Natural killer cell (primary cell): ENCODE measurements around the gene CMTM6. TPM values are rescaled to one million over a fixed set of nuclear protein-coding genes. Genes with fewer than 3 reads are reported as not detected.

Experiments used
- ATAC-seq, 3 donors: fragments of 150-1000 bp in 2 of 3; fragments of 200-7000 bp in 1 of 3; cut with Tn5 transposase; 1 replicate in 1 of 3; 2 replicates in 2 of 3; pipeline ENCODE4 v1.10.0; 2021; ENCODE audit warnings: mild to moderate bottlenecking in 2 of 3, moderate library complexity in 2 of 3
- DNase-seq, 2 donors: peaks; one replicate each; pipeline versions ENCODE4 v3.0.0 to v3.0.0-alpha.2; 2013 to 2021; ENCODE audit warnings: mixed read lengths in 1 of 2
- H3K27ac ChIP-seq: one replicate; pipeline ENCODE4 v1.5.1; 2013; ENCODE audit warnings: mild to moderate bottlenecking, low read length
- H3K27me3 ChIP-seq: one replicate; pipeline ENCODE4 v1.6.1; 2013; ENCODE audit warnings: low read length; ENCODE audit not compliant: control insufficient read depth, insufficient read depth
- H3K36me3 ChIP-seq: one replicate; pipeline ENCODE4 v1.6.1; 2013; ENCODE audit warnings: low read length; ENCODE audit not compliant: control insufficient read depth, insufficient read depth
- H3K4me1 ChIP-seq: one replicate; pipeline ENCODE4 v1.6.1; 2013; ENCODE audit warnings: low read length; ENCODE audit not compliant: control insufficient read depth, insufficient read depth
- H3K4me3 ChIP-seq: one replicate; pipeline ENCODE4 v1.5.1; 2013; ENCODE audit warnings: low read length
- H3K9me3 ChIP-seq: one replicate; pipeline ENCODE4 v1.6.1; 2013; ENCODE audit warnings: low read length; ENCODE audit not compliant: control insufficient read depth, insufficient read depth
- H3K27ac Mint-ChIP-seq, 2 donors: one replicate each; pipeline ENCODE4 v1.8.0; 2022; ENCODE audit warnings: mild to moderate bottlenecking in 2 of 2, mixed read lengths in 2 of 2, moderate library complexity in 1 of 2
- H3K27me3 Mint-ChIP-seq, 2 donors: one replicate each; pipeline ENCODE4 v1.8.0; 2022; ENCODE audit warnings: low read depth in 2 of 2, mixed read lengths in 2 of 2
- H3K36me3 Mint-ChIP-seq: one replicate; pipeline ENCODE4 v1.8.0; 2022; ENCODE audit warnings: mixed read lengths
- H3K4me1 Mint-ChIP-seq, 2 donors: one replicate each; pipeline ENCODE4 v1.8.0; 2022; ENCODE audit warnings: mixed read lengths in 2 of 2
- H3K4me3 Mint-ChIP-seq: one replicate; pipeline ENCODE4 v1.8.0; 2022; ENCODE audit warnings: mild to moderate bottlenecking, moderate library complexity, mixed read lengths
- H3K9me3 Mint-ChIP-seq, 2 donors: one replicate each; pipeline ENCODE4 v1.8.0; 2022; ENCODE audit warnings: mixed read lengths in 2 of 2
- WGBS: methylation state at CpG from one replicate; pipeline ENCODE4 v1.1.7; 2013; ENCODE audit warnings: missing lambda C conversion rate; ENCODE audit not compliant: insufficient coverage; 5-methylcytosine and 5-hydroxymethylcytosine counted together
- intact Hi-C: fragments of 100-400 bp; cut with micrococcal nuclease; formaldehyde crosslinking; loops from one replicate; pipeline ENCODE4 v1.14.2; 2022
- total RNA-seq, 4 donors: library from RNA; stranded (reverse); fragments of 120-200 nt in 1 of 4; gene quantifications; one replicate each; pipeline versions ENCODE4 v1.2.3 to v1.2.4, GENCODE V29; 2013 to 2022
- TF ChIP-seq, protein P1 (sequence below): fragments of 200-600 bp; IDR thresholded peaks from one replicate; pipeline ENCODE4 v1.8.0; 2022; ENCODE audit warnings: antibody characterized with exemption

CMTM6 gene
- total RNA-seq, 3 donors from 2014 or later (not counting 1 experiment from before 2014, with no cell fraction given), result 57.4 to 63.6 (median 59.5) TPM

DNA sequence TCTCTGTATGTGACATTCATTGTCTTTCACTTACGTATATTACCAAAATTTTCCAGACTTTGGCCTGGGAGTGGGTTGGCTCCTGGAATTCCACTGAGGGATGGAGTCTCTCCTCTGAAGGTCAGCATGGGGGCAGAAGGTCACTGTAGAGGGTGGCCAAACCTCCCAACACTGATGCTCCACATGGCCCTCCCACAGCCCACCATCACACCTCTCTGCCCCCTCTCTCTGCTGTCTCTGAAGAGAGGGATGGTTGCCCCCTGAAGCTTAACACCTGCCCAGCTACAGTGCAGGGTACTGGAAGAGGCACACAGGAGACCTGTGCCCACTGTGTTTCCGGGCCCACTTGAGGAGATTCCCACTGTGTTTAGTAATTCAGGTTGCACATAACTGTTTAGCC is 52.2 kb downstream of the CMTM6 start:
- Histone ChIP-seq H3K9me3 (no peaks in the 10 kb centered on the region), H3K4me3 (no peak overlapping the region), H3K36me3 (peaks cover 10% of the 10 kb centered on the region), H3K27me3 (no peaks in the 10 kb centered on the region), H3K27ac (no peak overlapping the region), H3K4me1 (peaks cover under 1% of the 10 kb centered on the region)
- TF ChIP-seq, protein P1, sequence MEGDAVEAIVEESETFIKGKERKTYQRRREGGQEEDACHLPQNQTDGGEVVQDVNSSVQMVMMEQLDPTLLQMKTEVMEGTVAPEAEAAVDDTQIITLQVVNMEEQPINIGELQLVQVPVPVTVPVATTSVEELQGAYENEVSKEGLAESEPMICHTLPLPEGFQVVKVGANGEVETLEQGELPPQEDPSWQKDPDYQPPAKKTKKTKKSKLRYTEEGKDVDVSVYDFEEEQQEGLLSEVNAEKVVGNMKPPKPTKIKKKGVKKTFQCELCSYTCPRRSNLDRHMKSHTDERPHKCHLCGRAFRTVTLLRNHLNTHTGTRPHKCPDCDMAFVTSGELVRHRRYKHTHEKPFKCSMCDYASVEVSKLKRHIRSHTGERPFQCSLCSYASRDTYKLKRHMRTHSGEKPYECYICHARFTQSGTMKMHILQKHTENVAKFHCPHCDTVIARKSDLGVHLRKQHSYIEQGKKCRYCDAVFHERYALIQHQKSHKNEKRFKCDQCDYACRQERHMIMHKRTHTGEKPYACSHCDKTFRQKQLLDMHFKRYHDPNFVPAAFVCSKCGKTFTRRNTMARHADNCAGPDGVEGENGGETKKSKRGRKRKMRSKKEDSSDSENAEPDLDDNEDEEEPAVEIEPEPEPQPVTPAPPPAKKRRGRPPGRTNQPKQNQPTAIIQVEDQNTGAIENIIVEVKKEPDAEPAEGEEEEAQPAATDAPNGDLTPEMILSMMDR, result no peak
- H3K4me1 Mint-ChIP-seq, result no peaks in the 10 kb centered on the region
- no peak for DNase-seq
- H3K9me3 Mint-ChIP-seq, result no peaks in the 10 kb centered on the region
- H3K27ac Mint-ChIP-seq, result no peak overlapping the region
- 93% methylated on average over 1 of the region's 2 CpGs for WGBS
- no peak for ATAC-seq
- intact Hi-C loops, result no loop called here
- no peak overlapping the region for H3K4me3 Mint-ChIP-seq
- peaks cover 9% of the 10 kb centered on the region for H3K36me3 Mint-ChIP-seq
- no peaks in the 10 kb centered on the region for H3K27me3 Mint-ChIP-seq

DNA sequence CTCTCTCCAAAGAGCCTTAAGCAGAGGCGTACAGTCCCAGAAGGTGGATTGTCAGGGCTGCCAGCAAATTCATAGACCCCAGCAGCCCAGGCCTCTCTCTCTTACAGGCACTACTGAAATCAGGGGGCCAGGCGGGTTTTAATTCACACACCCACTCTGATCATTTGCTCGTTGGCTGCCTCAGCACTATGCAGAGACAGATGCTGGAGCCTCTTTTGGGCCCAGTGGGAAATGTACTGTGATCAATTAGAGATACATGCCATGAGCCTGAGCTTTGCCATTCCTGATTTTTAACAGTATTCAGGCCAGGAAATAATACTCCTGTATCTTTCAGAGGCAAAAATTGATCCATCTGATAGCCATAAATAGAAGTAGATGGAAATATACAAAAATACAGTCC is 53.0 kb downstream of the CMTM6 start:
- Mint-ChIP-seq H3K4me3 (no peak overlapping the region), H3K27me3 (no peaks in the 10 kb centered on the region), H3K4me1 (no peaks in the 10 kb centered on the region), H3K36me3 (peaks cover 9% of the 10 kb centered on the region), H3K27ac (no peak overlapping the region), H3K9me3 (no peaks in the 10 kb centered on the region)
- Histone ChIP-seq H3K27me3 (no peaks in the 10 kb centered on the region), H3K9me3 (no peaks in the 10 kb centered on the region), H3K4me1 (no peaks in the 10 kb centered on the region), H3K36me3 (peaks cover 10% of the 10 kb centered on the region), H3K4me3 (no peak overlapping the region), H3K27ac (no peak overlapping the region)
- intact Hi-C loops, result no loop called here
- ATAC-seq (no peak), DNase-seq (no peak)
- TF ChIP-seq, protein P1, result no peak
- WGBS, result 98% methylated on average over 3 of the region's 3 CpGs

DNA sequence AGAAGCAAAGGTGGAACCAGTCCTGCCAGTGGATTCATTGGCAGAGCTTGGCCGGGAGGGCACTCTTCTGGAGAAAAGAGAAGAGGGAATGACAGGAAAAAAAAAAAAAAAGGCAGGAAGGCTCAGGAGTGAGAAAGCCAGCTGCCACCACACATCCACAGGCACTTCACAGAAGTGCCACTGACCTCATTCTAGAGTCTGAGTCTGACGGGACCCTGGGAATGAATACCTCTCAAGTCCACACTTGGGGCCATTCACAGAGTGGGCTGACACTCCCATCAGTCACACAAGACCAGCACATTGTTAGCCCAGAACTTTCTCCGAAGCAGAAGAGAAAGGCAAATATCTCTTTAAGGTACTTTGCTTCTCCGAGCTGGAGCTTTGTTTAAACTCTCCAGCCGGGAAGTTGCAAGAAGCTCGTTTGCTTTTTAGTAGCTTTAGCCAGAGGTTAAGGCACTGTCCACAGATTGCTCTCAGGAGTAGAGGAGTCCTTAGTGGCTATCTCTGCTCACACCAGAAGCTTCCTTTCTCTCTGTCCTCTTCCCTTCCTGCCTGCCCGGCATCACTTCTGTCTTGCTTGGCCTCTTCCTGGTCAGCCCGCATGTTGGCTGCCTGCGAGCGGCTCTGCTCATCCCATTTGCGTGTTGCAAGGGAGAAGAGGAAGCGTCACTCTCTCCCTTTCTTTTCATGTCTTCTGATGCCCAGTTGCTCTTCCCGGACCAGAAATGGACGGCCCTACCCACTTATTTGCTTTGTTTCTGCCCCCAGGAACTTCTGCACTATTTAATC is 53.8 kb downstream of the CMTM6 start:
- no peaks in the 10 kb centered on the region for H3K9me3 ChIP-seq
- H3K27ac ChIP-seq, result no peak overlapping the region
- TF ChIP-seq, protein P1, result no peak
- peaks cover 5 to 6% of the 10 kb centered on the region in 2 donors for H3K4me1 Mint-ChIP-seq
- no peak overlapping the region for H3K27ac Mint-ChIP-seq
- no peaks in the 10 kb centered on the region for H3K27me3 ChIP-seq
- ATAC-seq (no peak), DNase-seq (no peak)
- H3K36me3 Mint-ChIP-seq, result peaks cover 9% of the 10 kb centered on the region
- H3K4me3 Mint-ChIP-seq, result no peak overlapping the region
- no peak overlapping the region for H3K4me3 ChIP-seq
- H3K4me1 ChIP-seq, result no peaks in the 10 kb centered on the region
- H3K36me3 ChIP-seq, result peaks cover 7% of the 10 kb centered on the region
- no peaks in the 10 kb centered on the region for H3K27me3 Mint-ChIP-seq
- intact Hi-C loops, result no loop called here
- H3K9me3 Mint-ChIP-seq, result no peaks in the 10 kb centered on the region
- WGBS, result 93% methylated on average over 14 of the region's 14 CpGs
